CD4-positive, alpha-beta memory T cell (primary cell): Measurements from ENCODE around the gene PSMC3. TPM values are rescaled to one million over a fixed set of nuclear protein-coding genes. Genes with fewer than 3 reads are reported as not detected.

ENCODE experiments used
- CTCF ChIA-PET: fragments of 350-600 bp; sonication (Branson Sonifier 250); formaldehyde crosslinking; loops from one replicate; lab custom pipeline; 2021; ENCODE audit warnings: inconsistent platforms; ENCODE audit not compliant: partially characterized antibody; lab: Charles Lee
- POLR2A ChIA-PET: fragments of 350-600 bp; sonication (Branson Sonifier 250); formaldehyde crosslinking; loops from one replicate; lab custom pipeline; 2021; ENCODE audit not compliant: partially characterized antibody; lab: Charles Lee
- DNase-seq, 5 donors: peaks; one replicate each; pipeline versions ENCODE4 v3.0.0 to v3.0.0-alpha.2; 2020 to 2022; ENCODE audit warnings: mixed read lengths in 1 of 5
- H3K27ac ChIP-seq: one replicate; pipeline ENCODE4 v1.7.0; 2013; ENCODE audit warnings: low read depth, low read length
- H3K27me3 ChIP-seq: 2 replicates; pipeline ENCODE4 v1.7.0; 2013; ENCODE audit warnings: mild to moderate bottlenecking, low read length, moderate library complexity; ENCODE audit not compliant: insufficient read depth
- H3K36me3 ChIP-seq: 2 replicates; pipeline ENCODE4 v1.7.0; 2013; ENCODE audit warnings: mild to moderate bottlenecking, low read length, moderate library complexity; ENCODE audit not compliant: insufficient read depth
- H3K4me1 ChIP-seq: 2 replicates; pipeline ENCODE4 v1.7.0; 2013; ENCODE audit warnings: mild to moderate bottlenecking, low read length, moderate library complexity; ENCODE audit not compliant: insufficient read depth
- H3K4me3 ChIP-seq, 2 donors: one replicate each; pipeline ENCODE4 v1.7.0; 2013; ENCODE audit warnings: low read length in 2 of 2, mild to moderate bottlenecking in 1 of 2
- H3K9me3 ChIP-seq, 2 donors: one replicate each; pipeline ENCODE4 v1.7.0; 2013; ENCODE audit warnings: low read length in 2 of 2, control low read depth in 1 of 2; ENCODE audit not compliant: control insufficient read depth in 1 of 2
- H3K27ac Mint-ChIP-seq, 7 donors: one replicate each; pipeline ENCODE4 v1.8.0; 2020 to 2021; ENCODE audit warnings: mixed read lengths in 7 of 7, mild to moderate bottlenecking in 6 of 7, inconsistent platforms in 3 of 7, moderate library complexity in 3 of 7
- H3K27me3 Mint-ChIP-seq, 2 donors: one replicate each; pipeline ENCODE4 v1.8.0; 2020 to 2021; ENCODE audit warnings: mixed read lengths in 2 of 2
- H3K36me3 Mint-ChIP-seq, 2 donors: one replicate each; pipeline ENCODE4 v1.8.0; 2020 to 2021; ENCODE audit warnings: mixed read lengths in 2 of 2, inconsistent platforms in 1 of 2, mild to moderate bottlenecking in 1 of 2
- H3K4me1 Mint-ChIP-seq, 4 donors: one replicate each; pipeline ENCODE4 v1.8.0; 2020 to 2021; ENCODE audit warnings: mixed read lengths in 4 of 4, mild to moderate bottlenecking in 1 of 4
- H3K4me3 Mint-ChIP-seq, 8 donors: one replicate each; pipeline ENCODE4 v1.8.0; 2020 to 2021; ENCODE audit warnings: mixed read lengths in 8 of 8, mild to moderate bottlenecking in 7 of 8, moderate library complexity in 6 of 8, inconsistent platforms in 3 of 8
- H3K9me3 Mint-ChIP-seq, 8 donors: one replicate each; pipeline ENCODE4 v1.8.0; 2020 to 2021; ENCODE audit warnings: mixed read lengths in 8 of 8, mild to moderate bottlenecking in 5 of 8, inconsistent platforms in 3 of 8, moderate library complexity in 1 of 8
- intact Hi-C: fragments of 100-400 bp; cut with micrococcal nuclease; formaldehyde crosslinking; loops from one replicate; pipeline ENCODE4 v1.15.1; 2023
- polyA plus RNA-seq, 2 donors: library from polyadenylated mRNA; unstranded; fragments of 300-500 nt; fragmentation: Illumina TruSeq; gene quantifications; one replicate each; pipeline ENCODE4 v1.2.3, GENCODE V29; 2021
- total RNA-seq, 2 experiments: library from RNA; stranded (reverse); gene quantifications; one replicate each; pipeline ENCODE4 v1.2.3, GENCODE V29; 2021

PSMC3 gene
- total RNA-seq (10 to 100 TPM; 53.9 to 59.6 TPM), polyA plus RNA-seq (100 to 1,000 TPM; 114 to 152 TPM)

- Histone ChIP-seq H3K4me3 (peak within 1 kb of the TSS; percentile 64 to 91), H3K4me1 (peaks cover 18% of the 10 kb centered on the region), H3K9me3 (no peaks in the 10 kb centered on the region), H3K27ac (peak within 1 kb of the TSS; percentile 85), H3K36me3 (peaks cover 21% of the 10 kb centered on the region), H3K27me3 (no peaks in the 10 kb centered on the region)
- intact Hi-C loops = loop anchor here (1.0 to 2.0 kb wide), 8 partner anchors 18 to 490 kb away; partner anchors contain the start of genes ACP2, CELF1, CSTPP1 and FNBP4
- Mint-ChIP-seq H3K4me1 (peaks cover 12 to 32% (median 22%) of the 10 kb centered on the region in 4 donors), H3K36me3 (peaks cover 18 to 39% of the 10 kb centered on the region in 2 donors), H3K27me3 (no peaks in the 10 kb centered on the region), H3K9me3 (peaks cover 0 to 2% (median 0%) of the 10 kb centered on the region in 8 donors), H3K27ac (peak within 1 kb of the TSS; percentile 92 to 99 (median 99)), H3K4me3 (peak within 1 kb of the TSS; percentile 99 to 100 (median 100))
- ChIA-PET POLR2A (interaction anchor here (1.3 to 3.9 kb wide), 12 partner anchors 8 to 249 kb away, joined by 4 to 72 read pairs (median 8); partner anchors contain the start of genes ACP2, ARFGAP2, CELF1 and DDB2), CTCF (interaction anchor here (1.2 to 6.2 kb wide), 2 partner anchors 16 to 127 kb away, joined by 3 to 59 read pairs; partner anchors contain the start of gene SLC39A13)
- DNase-seq = peak; percentile 94 to 97 (median 96)
These were observed at the start of gene PSMC3 for GRCh38 chr11:47426062-47426956. Gene PSMC3 (minus strand): TSS chr11:47426439. CDS start chr11:47426279, 160 bp downstream.

GRCh38 chr11:47470671-47471070 is 44.4 kb upstream of the PSMC3 start:
- CTCF ChIA-PET = interaction anchor here (0.9 kb wide), 1 partner anchor 16 kb away, joined by 4 read pairs; no protein-coding TSS in a partner anchor
- H3K4me1 ChIP-seq = peaks cover 4% of the 10 kb centered on the region
- DNase-seq = no peak
- intact Hi-C loops = no loop called here
- H3K9me3 Mint-ChIP-seq = peaks cover 0 to 1% (median 0%) of the 10 kb centered on the region in 8 donors
- POLR2A ChIA-PET = no interaction called here
- H3K36me3 Mint-ChIP-seq = peaks cover 31 to 83% of the 10 kb centered on the region in 2 donors
- no peaks in the 10 kb centered on the region for H3K27me3 Mint-ChIP-seq
- H3K4me3 ChIP-seq = no peak overlapping the region
- no peaks in the 10 kb centered on the region for H3K27me3 ChIP-seq
- H3K9me3 ChIP-seq = no peaks in the 10 kb centered on the region
- H3K4me1 Mint-ChIP-seq = peaks cover 4 to 7% (median 4%) of the 10 kb centered on the region in 4 donors
- no peak overlapping the region for H3K4me3 Mint-ChIP-seq
- peaks cover 86% of the 10 kb centered on the region for H3K36me3 ChIP-seq
- no peak overlapping the region for H3K27ac ChIP-seq
- H3K27ac Mint-ChIP-seq = peak overlapping the region in 1 of 7 donors; percentile 37

- CTCF ChIA-PET = interaction anchor here (0.9 kb wide), 1 partner anchor 15 kb away, joined by 4 read pairs; no protein-coding TSS in a partner anchor
- DNase-seq = no peak
- Mint-ChIP-seq H3K9me3 (peaks cover 0 to 1% (median 0%) of the 10 kb centered on the region in 8 donors), H3K27me3 (no peaks in the 10 kb centered on the region), H3K4me3 (no peak overlapping the region), H3K36me3 (peaks cover 31 to 81% of the 10 kb centered on the region in 2 donors), H3K4me1 (peaks cover 3 to 12% (median 6%) of the 10 kb centered on the region in 4 donors), H3K27ac (peak overlapping the region in 5 of 7 donors; percentile 53 to 87 (median 65))
- H3K27ac ChIP-seq = no peak overlapping the region
- no peaks in the 10 kb centered on the region for H3K9me3 ChIP-seq
- POLR2A ChIA-PET = no interaction called here
- H3K36me3 ChIP-seq = peaks cover 77% of the 10 kb centered on the region
- H3K4me3 ChIP-seq = no peak overlapping the region
- H3K27me3 ChIP-seq = no peaks in the 10 kb centered on the region
- intact Hi-C loops = no loop called here
- peaks cover 4% of the 10 kb centered on the region for H3K4me1 ChIP-seq
These were observed 43.3 kb upstream of the PSMC3 start for GRCh38 chr11:47469361-47470179.

GRCh38 chr11:47468598-47469214 is 42.5 kb upstream of the PSMC3 start:
- Mint-ChIP-seq H3K36me3 (peaks cover 24 to 81% of the 10 kb centered on the region in 2 donors), H3K27me3 (no peaks in the 10 kb centered on the region), H3K27ac (peak overlapping the region in 3 of 7 donors; percentile 35 to 79 (median 65)), H3K9me3 (peaks cover 0 to 1% (median 0%) of the 10 kb centered on the region in 8 donors), H3K4me1 (peaks cover 2 to 12% (median 6%) of the 10 kb centered on the region in 4 donors), H3K4me3 (no peak overlapping the region)
- POLR2A ChIA-PET = no interaction called here
- DNase-seq = no peak
- H3K27me3 ChIP-seq = no peaks in the 10 kb centered on the region
- no peak overlapping the region for H3K27ac ChIP-seq
- H3K36me3 ChIP-seq = peaks cover 75% of the 10 kb centered on the region
- no peak overlapping the region for H3K4me3 ChIP-seq
- CTCF ChIA-PET = no interaction called here
- H3K4me1 ChIP-seq = peaks cover 4% of the 10 kb centered on the region
- intact Hi-C loops = no loop called here
- H3K9me3 ChIP-seq = no peaks in the 10 kb centered on the region

GRCh38 chr11:47467357-47467756 is 41.1 kb upstream of the PSMC3 start:
- Histone ChIP-seq H3K36me3 (peaks cover 62% of the 10 kb centered on the region), H3K27me3 (no peaks in the 10 kb centered on the region), H3K4me1 (peaks cover 4% of the 10 kb centered on the region), H3K9me3 (no peaks in the 10 kb centered on the region), H3K27ac (no peak overlapping the region), H3K4me3 (no peak overlapping the region)
- DNase-seq = no peak
- ChIA-PET POLR2A (interaction anchor here (0.6 kb wide), 1 partner anchor 85 kb away, joined by 3 read pairs; no protein-coding TSS in a partner anchor), CTCF (no interaction called here)
- peak overlapping the region in 4 of 7 donors; percentile 29 to 85 (median 74) for H3K27ac Mint-ChIP-seq
- intact Hi-C loops = no loop called here
- H3K4me1 Mint-ChIP-seq = peaks cover 2 to 12% (median 6%) of the 10 kb centered on the region in 4 donors
- H3K4me3 Mint-ChIP-seq = no peak overlapping the region
- H3K27me3 Mint-ChIP-seq = no peaks in the 10 kb centered on the region
- H3K36me3 Mint-ChIP-seq = peaks cover 15 to 70% of the 10 kb centered on the region in 2 donors
- H3K9me3 Mint-ChIP-seq = peaks cover 0 to 1% (median 0%) of the 10 kb centered on the region in 8 donors

- ChIA-PET CTCF (no interaction called here), POLR2A (no interaction called here)
- Mint-ChIP-seq H3K36me3 (peaks cover 17 to 67% of the 10 kb centered on the region in 2 donors), H3K9me3 (peaks cover 0 to 1% (median 0%) of the 10 kb centered on the region in 8 donors), H3K27me3 (no peaks in the 10 kb centered on the region), H3K4me3 (no peak overlapping the region), H3K27ac (peak overlapping the region in 1 of 7 donors; percentile 69), H3K4me1 (peaks cover 2 to 12% (median 6%) of the 10 kb centered on the region in 4 donors)
- Histone ChIP-seq H3K9me3 (no peaks in the 10 kb centered on the region), H3K27me3 (no peaks in the 10 kb centered on the region), H3K27ac (no peak overlapping the region), H3K4me1 (peaks cover 4% of the 10 kb centered on the region), H3K4me3 (no peak overlapping the region), H3K36me3 (peaks cover 61% of the 10 kb centered on the region)
- DNase-seq = no peak
- intact Hi-C loops = no loop called here
These were observed 40.5 kb upstream of the PSMC3 start for GRCh38 chr11:47466701-47467250.
